GM12878 (cell line): Measurements from ENCODE around the gene NAV1. TPM values are rescaled to one million over a fixed set of nuclear protein-coding genes. Genes with fewer than 3 reads are reported as not detected.
A peak's percentile ranks its signal among the peaks of the same experiment; 100 is the strongest.

Experiments
- ATAC-seq: fragments of 200-7000 bp; cut with Tn5 transposase; 3 replicates; pipeline ENCODE4 v1.9.1; 2020; ENCODE audit warnings: mild to moderate bottlenecking, moderate library complexity
- BruUV-seq: library from RNA; stranded (reverse); fragments of 400-500 nt; replicated peaks from 2 replicates; lab custom pipeline; 2021; lab: Mats Ljungman, UMichigan
- CTCF ChIA-PET: fragments of 300-600 bp; sonication (Branson Sonifier 250); formaldehyde crosslinking; extraction: SDS; loops from one replicate; lab custom pipeline; 2021; ENCODE audit warnings: inconsistent platforms; lab: Yijun Ruan, JAX
- POLR2A ChIA-PET: fragments of 350-600 bp; formaldehyde crosslinking; extraction: SDS; loops from one replicate; lab custom pipeline; 2021; ENCODE audit warnings: inconsistent platforms; lab: Charles Lee
- RAD21 ChIA-PET: fragments of 300-600 bp; sonication (Branson Sonifier 250); formaldehyde crosslinking; loops from one replicate; lab custom pipeline; 2023; ENCODE audit warnings: antibody characterized with exemption; ENCODE audit not compliant: unreplicated experiment; lab: Charles Lee
- SMC1A ChIA-PET: fragments of 300-600 bp; sonication (Branson Sonifier 250); formaldehyde crosslinking; loops from one replicate; lab custom pipeline; 2023; ENCODE audit not compliant: unreplicated experiment, uncharacterized antibody; lab: Charles Lee
- DNase-seq: peaks from one replicate; pipeline ENCODE4 v3.0.0-alpha.2; 2011; ENCODE audit warnings: low read depth, low spot score
- FAIRE-seq: peaks from 3 replicates; lab custom pipeline; 2011; peaks lifted over from hg19 to GRCh38; lab: Jason Lieb, UNC
- H2AFZ ChIP-seq: 2 replicates; pipeline ENCODE4 v1.6.0; 2011; ENCODE audit warnings: low read depth, low read length, control low read depth; ENCODE audit not compliant: control insufficient read depth
- H3K27ac ChIP-seq: 2 replicates; pipeline ENCODE4 v1.5.1; 2011; ENCODE audit warnings: control low read depth; ENCODE audit not compliant: control insufficient read depth, insufficient read depth
- H3K27me3 ChIP-seq, 2 experiments: replicated peaks in 1 of 2; 2 replicates each; pipeline versions ENCODE4 v1.6.0 to v1.6.1; 2011; ENCODE audit warnings: low read length in 1 of 2; ENCODE audit not compliant: control insufficient read depth in 2 of 2, insufficient read depth in 2 of 2
- H3K36me3 ChIP-seq, 2 experiments: 2 replicates each; pipeline ENCODE4 v1.5.1; 2011; ENCODE audit warnings: low read length in 1 of 2; ENCODE audit not compliant: control insufficient read depth in 2 of 2, insufficient read depth in 2 of 2
- H3K4me1 ChIP-seq: 2 replicates; pipeline ENCODE4 v1.6.1; 2011; ENCODE audit warnings: mild to moderate bottlenecking, low read length, moderate library complexity, mixed read lengths; ENCODE audit not compliant: control insufficient read depth, insufficient read depth
- H3K4me2 ChIP-seq: 2 replicates; pipeline ENCODE4 v1.6.0; 2011; ENCODE audit warnings: control low read depth; ENCODE audit not compliant: control insufficient read depth, insufficient read depth
- H3K4me3 ChIP-seq: fragments of 200-600 bp; sonication (generic); 2 replicates; pipeline ENCODE4 v1.5.1; 2016
- H3K79me2 ChIP-seq: 2 replicates; pipeline ENCODE4 v1.6.0; 2011; ENCODE audit warnings: low read length; ENCODE audit not compliant: control insufficient read depth, insufficient read depth
- H3K9ac ChIP-seq: 2 replicates; pipeline ENCODE4 v1.8.0; 2011; ENCODE audit warnings: low read length, control low read depth, mixed read lengths; ENCODE audit not compliant: control insufficient read depth, insufficient read depth
- H3K9me3 ChIP-seq: replicated peaks from 3 replicates; pipeline ENCODE4 v1.5.1; 2011; ENCODE audit warnings: mild to moderate bottlenecking, low read length; ENCODE audit not compliant: control insufficient read depth, insufficient read depth
- H4K20me1 ChIP-seq: 2 replicates; pipeline ENCODE4 v1.6.0; 2011; ENCODE audit not compliant: control insufficient read depth, insufficient read depth
- DPF2 ChIP-seq: fragments of 450-650 bp; IDR thresholded peaks from 2 replicates; pipeline ENCODE4 v1.6.1; 2017; ENCODE audit warnings: mild to moderate bottlenecking
- ETV6 ChIP-seq, 2 experiments: fragments of 450-650 bp in 1 of 2; IDR thresholded peaks in 1 of 2; conservative IDR thresholded peaks in 1 of 2; 2 replicates each; pipeline ENCODE4 v1.6.1; 2014; ENCODE audit warnings: antibody characterized with exemption in 1 of 2, borderline replicate concordance in 1 of 2, low read depth in 1 of 2, mild to moderate bottlenecking in 1 of 2, moderate library complexity in 1 of 2
- HDAC2 ChIP-seq: fragments of 200-600 bp; sonication (generic); IDR thresholded peaks from 2 replicates; pipeline ENCODE4 v1.6.1; 2017
- IKZF2 ChIP-seq, 2 experiments: fragments of 450-650 bp; IDR thresholded peaks; 2 replicates each; pipeline ENCODE4 v1.6.1; 2017; ENCODE audit warnings: mild to moderate bottlenecking in 2 of 2, moderate library complexity in 2 of 2
- KAT2A ChIP-seq: conservative IDR thresholded peaks from 2 replicates; pipeline ENCODE4 v1.6.1; 2011; ENCODE audit warnings: low read depth, low read length; ENCODE audit not compliant: control insufficient read depth
- MEF2B ChIP-seq: fragments of 450-650 bp; IDR thresholded peaks from 2 replicates; pipeline ENCODE4 v1.6.1; 2018; ENCODE audit warnings: mild to moderate bottlenecking, moderate library complexity; ENCODE audit not compliant: partially characterized antibody, poor library complexity, severe bottlenecking
- NFIC ChIP-seq: IDR thresholded peaks from 2 replicates; pipeline ENCODE4 v1.6.1; 2012; ENCODE audit warnings: low read depth, mild to moderate bottlenecking, inconsistent platforms, low read length, moderate library complexity
- NFYB ChIP-seq: IDR thresholded peaks from 2 replicates; pipeline ENCODE4 v1.6.1; 2011; ENCODE audit warnings: low read depth, mild to moderate bottlenecking, low read length, improper control_type of control experiment, moderate library complexity; ENCODE audit not compliant: insufficient read depth
- PAX5 ChIP-seq: IDR thresholded peaks from 2 replicates; pipeline ENCODE4 v1.6.1; 2011; ENCODE audit warnings: low read depth, low read length, borderline replicate concordance
- PAX8 ChIP-seq: fragments of 450-650 bp; IDR thresholded peaks from 2 replicates; pipeline ENCODE4 v1.6.1; 2017; ENCODE audit warnings: mild to moderate bottlenecking, moderate library complexity
- POLR2AphosphoS2 ChIP-seq: IDR thresholded peaks from 2 replicates; pipeline ENCODE4 v1.6.1; 2011; ENCODE audit warnings: low read depth, mild to moderate bottlenecking, low read length, improper control_type of control experiment, moderate library complexity
- POU2F2 ChIP-seq: IDR thresholded peaks from 3 replicates; pipeline ENCODE4 v1.6.1; 2011; ENCODE audit warnings: low read depth, mild to moderate bottlenecking, low read length, borderline replicate concordance
- SIX5 ChIP-seq: IDR thresholded peaks from 2 replicates; pipeline ENCODE4 v1.6.1; 2011; ENCODE audit warnings: mild to moderate bottlenecking, low read depth, low read length, moderate library complexity; ENCODE audit not compliant: severe bottlenecking
- SREBF2 ChIP-seq: IDR thresholded peaks from 2 replicates; pipeline ENCODE4 v1.6.1; 2012; ENCODE audit warnings: mild to moderate bottlenecking, low read length
- WGBS: methylation state at CpG from one replicate; pipeline ENCODE4 v1.1.6; 2016; ENCODE audit warnings: low lambda C conversion rate; ENCODE audit not compliant: insufficient replicate concordance, insufficient coverage; ENCODE audit errors: missing lambda C conversion rate; 5-methylcytosine and 5-hydroxymethylcytosine counted together
- in situ Hi-C: fragments of 300-500 bp; cut with MboI; formaldehyde crosslinking; loops from 9 replicates; pipeline ENCODE4 v1.14.3; 2018; ENCODE audit warnings: mixed read lengths
- intact Hi-C: fragments of 100-400 bp; cut with micrococcal nuclease; formaldehyde crosslinking; loops from one replicate; pipeline ENCODE4 v1.14.2; 2022; ENCODE audit not compliant: unreplicated experiment
- polyA plus RNA-seq, 11 experiments: library from polyadenylated mRNA; depleted of rRNA in 4 of 11; unstranded in 6 of 11; stranded (reverse) in 5 of 11; fragments of >200 nt; fragmentation: Nextera tagmentation in 4 of 11; fragmentation: Illumina TruSeq in 1 of 11; extraction: Ambion mirVana in 4 of 11; extraction: Trizol in 1 of 11; gene quantifications; 1 replicate in 1 of 11; 2 replicates in 10 of 11; pipeline versions ENCODE4 v1.2.1 to v1.2.3, GENCODE V29; 2011 to 2016; ENCODE audit warnings: inconsistent platforms in 2 of 11, missing spikeins in 2 of 11, low read depth in 1 of 11
- total RNA-seq, 4 experiments: library from RNA; depleted of rRNA in 3 of 4; stranded (reverse); fragments of >200 nt in 3 of 4; fragmentation: Illumina TruSeq in 1 of 4; extraction: Trizol in 1 of 4; gene quantifications; 2 replicates each; pipeline versions ENCODE4 v1.2.1 to v1.2.3, GENCODE V29; 2013 to 2021
- TF ChIP-seq, protein P1 (sequence below): fragments of 450-650 bp; IDR thresholded peaks from 2 replicates; pipeline ENCODE4 v1.6.1; 2016; ENCODE audit warnings: mild to moderate bottlenecking
- TF ChIP-seq, protein P2 (sequence below): IDR thresholded peaks from 2 replicates; pipeline ENCODE4 v1.6.1; 2011; ENCODE audit warnings: borderline replicate concordance, low read depth, mild to moderate bottlenecking, moderate library complexity, mixed read lengths, low read length; ENCODE audit not compliant: insufficient read depth; ENCODE audit errors: extremely low read length
- TF ChIP-seq, protein P3 (sequence below): fragments of 450-650 bp; conservative IDR thresholded peaks from 2 replicates; pipeline ENCODE4 v1.6.1; 2017; ENCODE audit warnings: mild to moderate bottlenecking, moderate library complexity
- TF ChIP-seq, protein P4 (sequence below): fragments of 450-650 bp; IDR thresholded peaks from 2 replicates; pipeline ENCODE4 v1.6.1; 2018; ENCODE audit warnings: borderline replicate concordance, mild to moderate bottlenecking; ENCODE audit not compliant: partially characterized antibody

Gene NAV1
- total and polyA plus RNA-seq, 10 of the 15 experiments (the other 5 are each of a cell fraction or from before 2014, with no cell fraction given): 0.04 to 1.3 (median 0.36) TPM

DNA sequence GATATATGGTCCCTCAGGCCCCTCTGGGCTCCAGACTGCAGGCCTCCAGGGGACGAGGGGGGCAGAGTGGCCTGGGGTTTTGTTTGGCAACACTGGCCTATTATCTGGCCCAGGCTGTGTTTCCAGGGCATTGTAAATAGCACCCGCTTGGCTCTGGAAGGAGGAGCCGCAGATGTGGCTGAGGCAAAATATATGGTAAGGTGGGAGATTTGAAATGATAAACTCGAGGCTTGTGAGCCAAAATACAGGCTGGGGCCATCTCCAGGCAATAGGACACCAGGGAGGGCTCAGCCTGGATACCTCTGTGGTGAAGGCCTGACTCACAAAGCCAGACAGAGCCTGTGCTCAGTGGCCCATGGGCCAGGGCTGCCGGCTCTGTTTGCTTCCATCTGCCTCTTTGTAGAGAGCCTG is 14.0 kb downstream of the NAV1 start:
- H3K9me3 ChIP-seq: no peaks in the 10 kb centered on the region
- H3K27me3 ChIP-seq: peaks cover 0 to 1% of the 10 kb centered on the region in 2 experiments; a peak in 1 of 4 replicates
- no peaks in the 10 kb centered on the region for H3K79me2 ChIP-seq
- no peak overlapping the region for H2AFZ ChIP-seq
- 36% methylated on average over 5 of the region's 5 CpGs for WGBS
- H3K4me1 ChIP-seq: no peaks in the 10 kb centered on the region
- H3K9ac ChIP-seq: no peak overlapping the region
- ChIA-PET POLR2A (no interaction called here), RAD21 (no interaction called here), CTCF (interaction anchor here (0.8 to 2.7 kb wide), 4 partner anchors 11 to 240 kb away, joined by 3 to 9 read pairs (median 4); no protein-coding TSS in a partner anchor), SMC1A (no interaction called here)
- DNase-seq: no peak
- H3K4me2 ChIP-seq: no peak overlapping the region
- in situ Hi-C loops: no loop called here
- H3K27ac ChIP-seq: no peak overlapping the region
- H3K36me3 ChIP-seq: no peaks in the 10 kb centered on the region
- no TSS peak for BruUV-seq
- H3K4me3 ChIP-seq: no peak overlapping the region
- TF ChIP-seq, protein P1, sequence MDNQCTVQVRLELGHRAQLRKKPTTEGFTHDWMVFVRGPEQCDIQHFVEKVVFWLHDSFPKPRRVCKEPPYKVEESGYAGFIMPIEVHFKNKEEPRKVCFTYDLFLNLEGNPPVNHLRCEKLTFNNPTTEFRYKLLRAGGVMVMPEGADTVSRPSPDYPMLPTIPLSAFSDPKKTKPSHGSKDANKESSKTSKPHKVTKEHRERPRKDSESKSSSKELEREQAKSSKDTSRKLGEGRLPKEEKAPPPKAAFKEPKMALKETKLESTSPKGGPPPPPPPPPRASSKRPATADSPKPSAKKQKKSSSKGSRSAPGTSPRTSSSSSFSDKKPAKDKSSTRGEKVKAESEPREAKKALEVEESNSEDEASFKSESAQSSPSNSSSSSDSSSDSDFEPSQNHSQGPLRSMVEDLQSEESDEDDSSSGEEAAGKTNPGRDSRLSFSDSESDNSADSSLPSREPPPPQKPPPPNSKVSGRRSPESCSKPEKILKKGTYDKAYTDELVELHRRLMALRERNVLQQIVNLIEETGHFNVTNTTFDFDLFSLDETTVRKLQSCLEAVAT: no peak
- TF ChIP-seq, protein P2, sequence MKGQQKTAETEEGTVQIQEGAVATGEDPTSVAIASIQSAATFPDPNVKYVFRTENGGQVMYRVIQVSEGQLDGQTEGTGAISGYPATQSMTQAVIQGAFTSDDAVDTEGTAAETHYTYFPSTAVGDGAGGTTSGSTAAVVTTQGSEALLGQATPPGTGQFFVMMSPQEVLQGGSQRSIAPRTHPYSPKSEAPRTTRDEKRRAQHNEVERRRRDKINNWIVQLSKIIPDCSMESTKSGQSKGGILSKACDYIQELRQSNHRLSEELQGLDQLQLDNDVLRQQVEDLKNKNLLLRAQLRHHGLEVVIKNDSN: no peak
- TF ChIP-seq HDAC2: no peak
- TF ChIP-seq ETV6 (conservative IDR thresholded peaks at IDR 0.05 in 1 of 2, IDR thresholded peaks at IDR 0.05 in 1 of 2; ENCODE audit: borderline replicate concordance in 1 of 2, low read depth in 1 of 2): no peak
- TF ChIP-seq NFIC: no peak
- TF ChIP-seq, protein P3, sequence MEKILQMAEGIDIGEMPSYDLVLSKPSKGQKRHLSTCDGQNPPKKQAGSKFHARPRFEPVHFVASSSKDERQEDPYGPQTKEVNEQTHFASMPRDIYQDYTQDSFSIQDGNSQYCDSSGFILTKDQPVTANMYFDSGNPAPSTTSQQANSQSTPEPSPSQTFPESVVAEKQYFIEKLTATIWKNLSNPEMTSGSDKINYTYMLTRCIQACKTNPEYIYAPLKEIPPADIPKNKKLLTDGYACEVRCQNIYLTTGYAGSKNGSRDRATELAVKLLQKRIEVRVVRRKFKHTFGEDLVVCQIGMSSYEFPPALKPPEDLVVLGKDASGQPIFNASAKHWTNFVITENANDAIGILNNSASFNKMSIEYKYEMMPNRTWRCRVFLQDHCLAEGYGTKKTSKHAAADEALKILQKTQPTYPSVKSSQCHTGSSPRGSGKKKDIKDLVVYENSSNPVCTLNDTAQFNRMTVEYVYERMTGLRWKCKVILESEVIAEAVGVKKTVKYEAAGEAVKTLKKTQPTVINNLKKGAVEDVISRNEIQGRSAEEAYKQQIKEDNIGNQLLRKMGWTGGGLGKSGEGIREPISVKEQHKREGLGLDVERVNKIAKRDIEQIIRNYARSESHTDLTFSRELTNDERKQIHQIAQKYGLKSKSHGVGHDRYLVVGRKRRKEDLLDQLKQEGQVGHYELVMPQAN: no peak
- no peak for TF ChIP-seq POLR2AphosphoS2
- no peak for TF ChIP-seq PAX8
- TF ChIP-seq, protein P4, sequence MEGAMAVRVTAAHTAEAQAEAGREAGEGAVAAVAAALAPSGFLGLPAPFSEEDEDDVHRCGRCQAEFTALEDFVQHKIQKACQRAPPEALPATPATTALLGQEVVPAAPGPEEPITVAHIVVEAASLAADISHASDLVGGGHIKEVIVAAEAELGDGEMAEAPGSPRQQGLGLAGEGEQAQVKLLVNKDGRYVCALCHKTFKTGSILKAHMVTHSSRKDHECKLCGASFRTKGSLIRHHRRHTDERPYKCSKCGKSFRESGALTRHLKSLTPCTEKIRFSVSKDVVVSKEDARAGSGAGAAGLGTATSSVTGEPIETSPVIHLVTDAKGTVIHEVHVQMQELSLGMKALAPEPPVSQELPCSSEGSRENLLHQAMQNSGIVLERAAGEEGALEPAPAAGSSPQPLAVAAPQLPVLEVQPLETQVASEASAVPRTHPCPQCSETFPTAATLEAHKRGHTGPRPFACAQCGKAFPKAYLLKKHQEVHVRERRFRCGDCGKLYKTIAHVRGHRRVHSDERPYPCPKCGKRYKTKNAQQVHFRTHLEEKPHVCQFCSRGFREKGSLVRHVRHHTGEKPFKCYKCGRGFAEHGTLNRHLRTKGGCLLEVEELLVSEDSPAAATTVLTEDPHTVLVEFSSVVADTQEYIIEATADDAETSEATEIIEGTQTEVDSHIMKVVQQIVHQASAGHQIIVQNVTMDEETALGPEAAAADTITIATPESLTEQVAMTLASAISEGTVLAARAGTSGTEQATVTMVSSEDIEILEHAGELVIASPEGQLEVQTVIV: no peak
- TF ChIP-seq IKZF2 (IDR thresholded peaks at IDR 0.05): no peak
- no peak for TF ChIP-seq PAX5
- no peak for TF ChIP-seq NFYB
- no peak for TF ChIP-seq KAT2A
- no peak for TF ChIP-seq POU2F2
- no peak for TF ChIP-seq DPF2
- TF ChIP-seq SIX5: no peak
- no peak for TF ChIP-seq MEF2B
- no peak for TF ChIP-seq SREBF2
- TF ChIP-seq, all 136 proteins: peak for 0
- intact Hi-C loops: no loop called here
- ATAC-seq (peak; percentile 39; the same call in 2 of the 3 replicates), FAIRE-seq (no peak)
- no peaks in the 10 kb centered on the region for H4K20me1 ChIP-seq
